Nephron progenitor cell (in vitro differentiated cells): ENCODE results near the gene MEGF10.

Experiments
- DNase-seq: peaks from one replicate; pipeline ENCODE4 v3.0.0; 2021
- H3K27ac Mint-ChIP-seq: 2 replicates; pipeline ENCODE4 v1.8.0; 2021; ENCODE audit warnings: mild to moderate bottlenecking, moderate library complexity, mixed read lengths
- H3K27me3 Mint-ChIP-seq: 2 replicates; pipeline ENCODE4 v1.8.0; 2021; ENCODE audit warnings: mild to moderate bottlenecking, low read depth, mixed read lengths; ENCODE audit not compliant: poor library complexity
- H3K36me3 Mint-ChIP-seq: 2 replicates; pipeline ENCODE4 v1.8.0; 2021; ENCODE audit warnings: low read depth, mixed read lengths
- H3K4me1 Mint-ChIP-seq: 2 replicates; pipeline ENCODE4 v1.8.0; 2021; ENCODE audit warnings: mixed read lengths
- H3K4me3 Mint-ChIP-seq: 2 replicates; pipeline ENCODE4 v1.8.0; 2021; ENCODE audit warnings: mild to moderate bottlenecking, moderate library complexity, mixed read lengths
- H3K9me3 Mint-ChIP-seq: 2 replicates; pipeline ENCODE4 v1.8.0; 2021; ENCODE audit warnings: mild to moderate bottlenecking, moderate library complexity, mixed read lengths
- TF ChIP-seq, protein P1 (sequence below): fragments of 200-600 bp; sonication (generic); IDR thresholded peaks from 2 replicates; pipeline ENCODE4 v1.5.0; 2021; ENCODE audit warnings: antibody characterized with exemption

MEGF10 gene

DNA sequence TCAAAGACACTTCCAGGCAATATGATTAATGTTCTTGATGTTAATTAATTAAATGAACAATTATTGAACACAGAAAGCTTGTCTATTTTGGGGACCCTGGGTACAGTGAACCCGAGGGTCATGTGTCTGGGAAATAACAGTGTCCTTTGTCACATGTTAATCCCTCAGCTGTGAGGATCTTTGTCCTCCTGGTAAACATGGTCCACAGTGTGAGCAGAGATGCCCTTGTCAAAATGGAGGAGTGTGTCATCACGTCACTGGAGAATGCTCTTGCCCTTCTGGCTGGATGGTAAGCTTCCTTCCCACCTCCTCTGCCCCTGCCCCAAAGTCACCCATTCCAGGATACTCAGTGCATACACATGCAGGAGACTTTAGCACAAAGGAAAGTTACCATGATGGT is 107.9 kb downstream of the MEGF10 start:
- Mint-ChIP-seq H3K27ac (no peak overlapping the region), H3K9me3 (no peaks in the 10 kb centered on the region), H3K4me3 (no peak overlapping the region), H3K4me1 (peaks cover 38% of the 10 kb centered on the region), H3K27me3 (no peaks in the 10 kb centered on the region), H3K36me3 (no peaks in the 10 kb centered on the region)
- no peak for DNase-seq
- TF ChIP-seq, protein P1, sequence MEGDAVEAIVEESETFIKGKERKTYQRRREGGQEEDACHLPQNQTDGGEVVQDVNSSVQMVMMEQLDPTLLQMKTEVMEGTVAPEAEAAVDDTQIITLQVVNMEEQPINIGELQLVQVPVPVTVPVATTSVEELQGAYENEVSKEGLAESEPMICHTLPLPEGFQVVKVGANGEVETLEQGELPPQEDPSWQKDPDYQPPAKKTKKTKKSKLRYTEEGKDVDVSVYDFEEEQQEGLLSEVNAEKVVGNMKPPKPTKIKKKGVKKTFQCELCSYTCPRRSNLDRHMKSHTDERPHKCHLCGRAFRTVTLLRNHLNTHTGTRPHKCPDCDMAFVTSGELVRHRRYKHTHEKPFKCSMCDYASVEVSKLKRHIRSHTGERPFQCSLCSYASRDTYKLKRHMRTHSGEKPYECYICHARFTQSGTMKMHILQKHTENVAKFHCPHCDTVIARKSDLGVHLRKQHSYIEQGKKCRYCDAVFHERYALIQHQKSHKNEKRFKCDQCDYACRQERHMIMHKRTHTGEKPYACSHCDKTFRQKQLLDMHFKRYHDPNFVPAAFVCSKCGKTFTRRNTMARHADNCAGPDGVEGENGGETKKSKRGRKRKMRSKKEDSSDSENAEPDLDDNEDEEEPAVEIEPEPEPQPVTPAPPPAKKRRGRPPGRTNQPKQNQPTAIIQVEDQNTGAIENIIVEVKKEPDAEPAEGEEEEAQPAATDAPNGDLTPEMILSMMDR: no peak

DNA sequence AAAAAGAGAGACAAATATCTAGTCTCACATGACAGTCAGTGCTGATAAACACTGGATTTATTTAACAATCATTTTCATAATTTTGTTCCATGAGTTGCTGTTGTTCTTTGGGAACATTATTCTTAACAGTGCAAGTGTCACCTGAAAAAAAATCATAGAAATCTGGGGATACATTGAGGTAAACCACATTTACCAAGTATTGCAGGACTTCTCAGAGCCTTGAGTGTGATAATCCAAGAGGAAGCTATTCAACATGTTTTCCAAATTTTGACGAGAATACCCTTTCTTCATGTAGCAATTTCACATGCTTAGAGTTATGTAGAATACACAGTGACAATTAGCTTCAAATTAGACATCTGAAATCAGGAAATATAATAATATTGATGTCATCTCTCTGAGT is 108.5 kb downstream of the MEGF10 start:
- Mint-ChIP-seq H3K4me1 (peaks cover 38% of the 10 kb centered on the region), H3K27ac (no peak overlapping the region), H3K36me3 (no peaks in the 10 kb centered on the region), H3K9me3 (no peaks in the 10 kb centered on the region), H3K27me3 (no peaks in the 10 kb centered on the region), H3K4me3 (no peak overlapping the region)
- TF ChIP-seq, protein P1: no peak
- no peak for DNase-seq

DNA sequence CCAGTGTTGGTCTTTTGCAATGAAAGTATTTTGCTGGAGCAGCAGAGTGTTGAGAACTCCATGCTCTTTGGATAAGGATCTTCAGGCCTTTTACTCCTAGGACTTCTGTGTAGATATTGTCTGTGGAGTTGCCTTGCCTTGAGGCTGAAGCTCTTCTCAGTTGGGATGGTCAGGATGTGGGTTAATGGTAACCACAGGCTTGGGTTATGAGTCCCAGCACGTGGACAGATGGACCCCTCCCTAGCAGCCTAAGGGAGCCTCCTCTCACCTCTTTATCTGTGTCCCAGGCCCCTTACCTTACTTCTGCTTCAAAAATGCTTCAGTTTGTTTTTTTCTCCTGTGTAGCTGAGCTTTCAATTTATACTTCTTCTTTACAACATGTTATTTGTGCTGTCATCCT is 109.9 kb downstream of the MEGF10 start:
- Mint-ChIP-seq H3K9me3 (no peaks in the 10 kb centered on the region), H3K27me3 (no peaks in the 10 kb centered on the region), H3K36me3 (no peaks in the 10 kb centered on the region), H3K27ac (no peak overlapping the region), H3K4me1 (peaks cover 38% of the 10 kb centered on the region), H3K4me3 (no peak overlapping the region)
- no peak for DNase-seq
- TF ChIP-seq, protein P1: no peak

DNA sequence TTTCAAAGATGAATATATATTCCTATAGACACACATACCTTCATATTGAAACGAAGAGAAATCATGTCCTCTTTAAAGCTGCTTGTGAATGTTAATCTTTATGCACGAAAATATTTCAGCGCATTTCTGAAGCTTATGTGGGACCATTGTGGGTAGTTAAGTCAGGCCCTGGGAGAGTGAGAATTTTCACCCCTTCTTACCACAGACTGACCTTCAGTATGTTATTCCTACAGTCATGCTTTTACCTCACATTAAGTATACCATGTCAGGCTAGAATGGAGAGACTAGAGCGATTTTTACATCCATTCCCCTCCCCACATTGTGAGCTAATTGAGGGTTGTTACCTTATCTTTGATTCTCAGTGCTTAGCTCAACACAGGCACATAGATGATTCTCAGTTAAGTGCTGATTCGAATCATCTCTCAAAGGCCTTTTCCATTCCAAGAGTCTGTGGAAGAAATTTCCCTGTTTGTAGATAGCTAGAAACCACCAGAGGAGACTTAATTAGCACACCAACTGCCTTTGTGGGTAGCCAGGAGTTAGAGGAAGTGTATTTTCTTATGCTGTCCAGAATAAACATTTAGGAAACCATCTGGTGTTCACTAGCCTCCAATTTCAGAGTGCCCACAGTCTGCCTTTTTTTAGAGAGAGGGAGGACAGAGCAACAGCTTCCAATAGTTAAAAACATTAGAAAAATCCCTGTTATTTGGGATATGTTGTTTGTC is 110.5 kb downstream of the MEGF10 start:
- H3K9me3 Mint-ChIP-seq: no peaks in the 10 kb centered on the region
- no peaks in the 10 kb centered on the region for H3K27me3 Mint-ChIP-seq
- no peak overlapping the region for H3K4me3 Mint-ChIP-seq
- H3K27ac Mint-ChIP-seq: peak overlapping the region; percentile 41
- TF ChIP-seq, protein P1: no peak
- no peaks in the 10 kb centered on the region for H3K36me3 Mint-ChIP-seq
- DNase-seq: no peak
- H3K4me1 Mint-ChIP-seq: peaks cover 44% of the 10 kb centered on the region

DNA sequence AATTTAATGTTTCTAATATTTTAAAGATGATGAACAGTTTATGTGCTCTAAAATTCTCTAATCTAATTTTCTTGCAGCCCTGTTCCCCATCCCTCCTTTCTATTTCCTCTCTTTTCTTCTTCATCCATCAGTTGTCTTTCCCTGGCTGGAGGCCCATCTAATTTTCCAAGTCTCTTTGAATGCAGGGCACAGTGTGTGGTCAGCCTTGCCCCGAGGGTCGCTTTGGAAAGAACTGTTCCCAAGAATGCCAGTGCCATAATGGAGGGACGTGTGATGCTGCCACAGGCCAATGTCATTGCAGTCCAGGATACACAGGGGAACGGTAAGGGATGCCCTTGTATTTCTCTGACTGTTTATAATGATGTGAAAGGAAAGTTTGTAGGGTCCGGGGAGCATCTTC is 111.8 kb downstream of the MEGF10 start:
- TF ChIP-seq, protein P1: no peak
- Mint-ChIP-seq H3K4me3 (no peak overlapping the region), H3K27me3 (no peaks in the 10 kb centered on the region), H3K36me3 (no peaks in the 10 kb centered on the region), H3K27ac (no peak overlapping the region), H3K4me1 (peaks cover 51% of the 10 kb centered on the region), H3K9me3 (no peaks in the 10 kb centered on the region)
- DNase-seq: no peak

DNA sequence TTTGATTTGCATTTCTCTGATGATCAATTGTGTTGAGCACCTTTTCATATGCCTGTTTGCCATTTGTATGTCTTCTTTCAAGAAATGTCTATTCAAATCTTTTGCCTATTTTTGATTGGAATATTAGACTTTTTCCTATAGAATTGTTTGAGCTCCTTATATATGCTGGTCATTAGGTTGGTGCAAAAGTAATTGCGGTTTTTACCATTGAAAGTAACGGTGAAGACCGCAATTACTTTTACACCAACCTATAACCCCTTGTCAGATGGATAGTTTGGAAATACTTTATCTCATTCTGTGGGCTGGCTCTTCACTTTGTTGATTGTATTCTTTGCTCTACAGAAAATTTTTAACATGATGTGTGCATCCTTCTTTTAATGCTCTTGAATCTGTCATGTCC is 113.6 kb downstream of the MEGF10 start:
- H3K9me3 Mint-ChIP-seq: no peaks in the 10 kb centered on the region
- DNase-seq: no peak
- no peaks in the 10 kb centered on the region for H3K27me3 Mint-ChIP-seq
- H3K4me1 Mint-ChIP-seq: peaks cover 47% of the 10 kb centered on the region
- H3K36me3 Mint-ChIP-seq: no peaks in the 10 kb centered on the region
- no peak overlapping the region for H3K4me3 Mint-ChIP-seq
- H3K27ac Mint-ChIP-seq: no peak overlapping the region
- TF ChIP-seq, protein P1: no peak
